PC-9 (cell line): ENCODE data around the gene RBM15. TPM values are rescaled to one million over a fixed set of nuclear protein-coding genes. Genes with fewer than 3 reads are reported as not detected.

ENCODE experiments used
- BruUV-seq: library from RNA; stranded (reverse); fragments of 400-500 nt; replicated peaks from 2 replicates; lab custom pipeline; 2021; lab: Mats Ljungman, UMichigan
- CTCF ChIA-PET: fragments of 300-600 bp; sonication (Branson Sonifier 250); formaldehyde crosslinking; loops from one replicate; lab custom pipeline; 2022; ENCODE audit warnings: antibody characterized with exemption; lab: Charles Lee
- POLR2A ChIA-PET: fragments of 300-600 bp; sonication (Branson Sonifier 250); formaldehyde crosslinking; loops from one replicate; lab custom pipeline; 2022; ENCODE audit warnings: antibody characterized with exemption; ENCODE audit not compliant: unreplicated experiment; lab: Charles Lee
- DNase-seq, 2 experiments: peaks; one replicate each; pipeline versions ENCODE4 v3.0.0 to v3.0.0-alpha.2; 2015 to 2022; ENCODE audit warnings: mixed read lengths in 1 of 2
- H2AFZ ChIP-seq: fragments of 200-600 bp; sonication (generic); 2 replicates; pipeline ENCODE4 v1.8.1; 2017; ENCODE audit warnings: antibody characterized with exemption
- H3F3A ChIP-seq: fragments of 200-600 bp; sonication (generic); 2 replicates; pipeline ENCODE4 v1.8.1; 2017; ENCODE audit warnings: antibody characterized with exemption, mild to moderate bottlenecking, low read depth; ENCODE audit not compliant: insufficient read depth
- H3K27ac ChIP-seq: fragments of 200-600 bp; sonication (generic); 2 replicates; pipeline ENCODE4 v1.6.1; 2016; ENCODE audit warnings: mixed run types
- H3K27me3 ChIP-seq: fragments of 200-600 bp; sonication (generic); 2 replicates; pipeline ENCODE4 v1.6.1; 2016; ENCODE audit warnings: low read depth, mixed run types; ENCODE audit not compliant: insufficient read depth
- H3K36me3 ChIP-seq: fragments of 200-600 bp; sonication (generic); 2 replicates; pipeline ENCODE4 v1.6.1; 2016; ENCODE audit warnings: low read depth, mixed run types
- H3K4me1 ChIP-seq: fragments of 200-600 bp; sonication (generic); replicated peaks from 2 replicates; pipeline ENCODE4 v1.6.1; 2016; ENCODE audit warnings: mixed run types; ENCODE audit not compliant: insufficient read depth
- H3K4me2 ChIP-seq: fragments of 200-600 bp; sonication (generic); 2 replicates; pipeline ENCODE4 v1.6.1; 2017; ENCODE audit warnings: mixed run types
- H3K4me3 ChIP-seq: fragments of 200-600 bp; sonication (generic); 2 replicates; pipeline ENCODE4 v1.6.1; 2016; ENCODE audit warnings: mixed run types
- H3K79me2 ChIP-seq: fragments of 200-600 bp; sonication (generic); 2 replicates; pipeline ENCODE4 v1.6.1; 2017; ENCODE audit warnings: low read depth, mixed run types
- H3K9me2 ChIP-seq: fragments of 200-600 bp; sonication (generic); 2 replicates; pipeline ENCODE4 v1.8.1; 2017; ENCODE audit warnings: mild to moderate bottlenecking; ENCODE audit not compliant: insufficient read depth
- H3K9me3 ChIP-seq: fragments of 200-600 bp; sonication (generic); 2 replicates; pipeline ENCODE4 v1.8.1; 2016; ENCODE audit warnings: low read depth; ENCODE audit not compliant: insufficient read depth
- H4K20me1 ChIP-seq: fragments of 200-600 bp; sonication (generic); 2 replicates; pipeline ENCODE4 v1.8.1; 2017; ENCODE audit not compliant: insufficient read depth
- CTCF ChIP-seq: fragments of 200-600 bp; sonication (generic); conservative IDR thresholded peaks from 2 replicates; pipeline ENCODE4 v1.6.1; 2017; ENCODE audit warnings: mixed run types, antibody characterized with exemption, mild to moderate bottlenecking, moderate library complexity
- EZH2 ChIP-seq: fragments of 200-600 bp; sonication (generic); IDR thresholded peaks from 2 replicates; pipeline ENCODE4 v1.8.0; 2017; ENCODE audit warnings: antibody characterized with exemption, low read depth
- intact Hi-C: fragments of 100-400 bp; cut with micrococcal nuclease; formaldehyde crosslinking; loops from one replicate; pipeline ENCODE4 v1.10.0; 2022; ENCODE audit not compliant: unreplicated experiment
- total RNA-seq: library from RNA; stranded (reverse); gene quantifications from 2 replicates; pipeline ENCODE4 v1.2.3, GENCODE V29; 2021

Gene RBM15
- total RNA-seq, 1 experiment from 2014 or later, result 43.1 TPM

DNA sequence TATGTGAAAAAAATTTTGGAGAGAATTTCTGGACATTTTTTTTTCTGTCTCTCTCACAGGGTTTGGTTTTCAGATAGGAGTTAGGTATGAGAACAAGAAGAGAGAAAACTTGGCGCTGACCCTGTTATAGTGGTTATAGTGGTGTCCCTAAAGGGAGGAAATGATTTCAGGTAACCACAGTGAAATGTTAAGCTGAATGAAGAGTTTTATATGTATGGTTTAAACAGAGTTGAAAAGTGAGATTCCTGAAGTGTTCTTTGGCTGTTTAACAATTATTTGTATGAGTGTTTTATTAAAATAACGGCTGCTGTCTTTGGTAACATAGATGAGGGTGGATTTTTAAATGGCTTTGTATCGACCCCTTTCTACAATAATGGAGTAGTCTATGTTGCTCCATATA, 6.3 kb downstream of the RBM15 start:
- no TSS peak for BruUV-seq
- no peaks in the 10 kb centered on the region for H3K9me2 ChIP-seq
- H3K27ac ChIP-seq, result 0 out of 2 replicates have a peak overlapping the region, but pooled peaks have one; percentile 10
- TF ChIP-seq CTCF (no peak), EZH2 (no peak)
- no peak for DNase-seq
- ChIA-PET POLR2A (interaction anchor here (0.7 kb wide), 2 partner anchors 48 to 133 kb away, joined by 3 to 6 read pairs; no protein-coding TSS in a partner anchor), CTCF (no interaction called here)
- peaks cover 80% of the 10 kb centered on the region for H3K36me3 ChIP-seq
- intact Hi-C loops, result no loop called here
- H3K79me2 ChIP-seq, result peaks cover 100% of the 10 kb centered on the region
- peaks cover 93% of the 10 kb centered on the region for H3K4me1 ChIP-seq
- no peak overlapping the region for H2AFZ ChIP-seq
- peaks cover 6% of the 10 kb centered on the region; the same call in 1 of the 2 replicates for H3F3A ChIP-seq
- no peaks in the 10 kb centered on the region for H3K27me3 ChIP-seq
- no peak overlapping the region for H3K4me3 ChIP-seq
- peaks cover 94% of the 10 kb centered on the region for H4K20me1 ChIP-seq
- no peaks in the 10 kb centered on the region for H3K9me3 ChIP-seq
- peak overlapping the region; percentile 91; the same call in 1 of the 2 replicates for H3K4me2 ChIP-seq

DNA sequence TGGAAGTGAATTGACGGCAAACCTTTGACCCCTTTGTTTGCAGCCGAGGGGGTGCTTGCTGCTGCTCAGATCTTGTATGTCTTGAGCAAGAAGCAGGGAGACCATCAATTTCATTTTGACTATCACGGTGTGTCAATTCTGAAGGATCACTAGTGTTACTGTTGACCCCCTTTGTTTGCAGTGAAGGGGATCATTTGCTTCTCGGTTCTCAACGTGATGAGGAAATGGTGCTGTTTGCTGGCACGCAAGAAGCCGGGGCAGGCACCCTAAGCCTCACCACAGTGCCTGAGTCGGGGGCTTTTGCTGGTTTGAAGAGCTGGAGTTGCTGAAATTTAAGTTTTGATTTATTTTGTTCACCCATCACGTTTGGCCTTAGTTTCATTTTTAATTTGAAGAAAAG, 7.5 kb downstream of the RBM15 start:
- BruUV-seq, result no TSS peak
- TF ChIP-seq CTCF (no peak), EZH2 (no peak)
- Histone ChIP-seq H3K9me3 (no peaks in the 10 kb centered on the region), H3K27me3 (no peaks in the 10 kb centered on the region), H3K4me2 (no peak overlapping the region), H3K4me1 (peaks cover 93% of the 10 kb centered on the region), H3K27ac (no peak overlapping the region), H3K4me3 (no peak overlapping the region), H3K36me3 (peaks cover 86% of the 10 kb centered on the region), H3K79me2 (peaks cover 100% of the 10 kb centered on the region), H3F3A (peaks cover 6% of the 10 kb centered on the region; the same call in 1 of the 2 replicates), H4K20me1 (peaks cover 89% of the 10 kb centered on the region), H3K9me2 (no peaks in the 10 kb centered on the region), H2AFZ (no peak overlapping the region)
- ChIA-PET CTCF (interaction anchor here (0.6 kb wide), 1 partner anchor 37 kb away, joined by 3 read pairs; no protein-coding TSS in a partner anchor), POLR2A (no interaction called here)
- intact Hi-C loops, result no loop called here
- no peak for DNase-seq

GRCh38 chr1:110347182-110347893, 8.2 kb downstream of the RBM15 start:
- H3K79me2 ChIP-seq, result peaks cover 100% of the 10 kb centered on the region
- H3K27me3 ChIP-seq, result no peaks in the 10 kb centered on the region
- TF ChIP-seq CTCF (no peak), EZH2 (no peak)
- no peaks in the 10 kb centered on the region for H3K9me3 ChIP-seq
- H2AFZ ChIP-seq, result no peak overlapping the region
- H3F3A ChIP-seq, result peaks cover 11% of the 10 kb centered on the region; the same call in 1 of the 2 replicates
- no peak overlapping the region for H3K27ac ChIP-seq
- H3K4me2 ChIP-seq, result peak overlapping the region; percentile 41
- intact Hi-C loops, result no loop called here
- peaks cover 86% of the 10 kb centered on the region for H4K20me1 ChIP-seq
- DNase-seq, result no peak
- no peaks in the 10 kb centered on the region for H3K9me2 ChIP-seq
- no TSS peak for BruUV-seq
- H3K4me3 ChIP-seq, result no peak overlapping the region
- ChIA-PET CTCF (interaction anchor here (0.6 kb wide), 1 partner anchor 37 kb away, joined by 3 read pairs; no protein-coding TSS in a partner anchor), POLR2A (no interaction called here)
- peaks cover 91% of the 10 kb centered on the region for H3K4me1 ChIP-seq
- H3K36me3 ChIP-seq, result peaks cover 85% of the 10 kb centered on the region
